Prostate gland (tissue), 2 donors: Measurements from ENCODE around the gene CTIF.

ENCODE experiments used
- CTCF ChIP-seq, 4 experiments: fragments of 200-600 bp in 2 of 4; fragments of 450-650 bp in 2 of 4; sonication (generic) in 2 of 4; IDR thresholded peaks; 1 replicate in 3 of 4; 2 replicates in 1 of 4; pipeline ENCODE4 v1.5.1; 2016 to 2019; ENCODE audit warnings: antibody characterized with exemption in 4 of 4, mild to moderate bottlenecking in 2 of 4, moderate library complexity in 2 of 4
- POLR2A ChIP-seq: fragments of 450-650 bp; IDR thresholded peaks from one replicate; pipeline ENCODE4 v1.6.1; 2016; ENCODE audit warnings: antibody characterized with exemption, mild to moderate bottlenecking
- POLR2AphosphoS5 ChIP-seq: sonication (generic); formaldehyde crosslinking; IDR thresholded peaks from one replicate; pipeline ENCODE4 v1.6.1; 2017; ENCODE audit warnings: antibody characterized with exemption

- TF ChIP-seq CTCF (IDR thresholded peaks at IDR 0.05) (no peak), POLR2A (no peak), POLR2AphosphoS5 (no peak)
Measured at GRCh38 chr18:48824231-48824970, 285.6 kb downstream of the CTIF start.
